ENCODE results near the gene AK8. TPM values are rescaled to one million over a fixed set of nuclear protein-coding genes. Genes with fewer than 3 reads are reported as not detected.

The AK8 gene
- total RNA-seq, 1 donor, result 0.18 TPM

DNA sequence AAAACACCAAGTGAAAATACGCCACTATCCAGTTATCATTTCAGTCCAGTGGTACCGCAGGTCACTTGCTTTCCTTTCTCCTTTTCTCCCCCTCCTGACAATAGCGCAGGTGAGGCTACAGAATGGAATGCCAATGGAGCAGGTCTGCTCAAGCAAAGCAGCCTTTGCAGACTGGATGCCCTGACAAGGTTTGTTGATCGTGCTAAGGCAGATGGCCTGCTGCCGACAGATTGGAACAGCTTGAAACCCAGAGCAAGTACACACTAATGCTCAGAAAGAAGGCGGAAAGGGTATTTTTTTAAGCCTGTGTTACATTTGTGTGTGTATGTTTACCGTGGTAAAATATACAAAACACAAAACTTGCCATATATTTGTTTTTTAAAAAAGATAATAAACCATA lies 20.0 kb upstream of the AK8 start:
- H3K4me3 ChIP-seq (ENCODE audit: low read depth, low read length), result no peak overlapping the region
- TF ChIP-seq, protein P1, sequence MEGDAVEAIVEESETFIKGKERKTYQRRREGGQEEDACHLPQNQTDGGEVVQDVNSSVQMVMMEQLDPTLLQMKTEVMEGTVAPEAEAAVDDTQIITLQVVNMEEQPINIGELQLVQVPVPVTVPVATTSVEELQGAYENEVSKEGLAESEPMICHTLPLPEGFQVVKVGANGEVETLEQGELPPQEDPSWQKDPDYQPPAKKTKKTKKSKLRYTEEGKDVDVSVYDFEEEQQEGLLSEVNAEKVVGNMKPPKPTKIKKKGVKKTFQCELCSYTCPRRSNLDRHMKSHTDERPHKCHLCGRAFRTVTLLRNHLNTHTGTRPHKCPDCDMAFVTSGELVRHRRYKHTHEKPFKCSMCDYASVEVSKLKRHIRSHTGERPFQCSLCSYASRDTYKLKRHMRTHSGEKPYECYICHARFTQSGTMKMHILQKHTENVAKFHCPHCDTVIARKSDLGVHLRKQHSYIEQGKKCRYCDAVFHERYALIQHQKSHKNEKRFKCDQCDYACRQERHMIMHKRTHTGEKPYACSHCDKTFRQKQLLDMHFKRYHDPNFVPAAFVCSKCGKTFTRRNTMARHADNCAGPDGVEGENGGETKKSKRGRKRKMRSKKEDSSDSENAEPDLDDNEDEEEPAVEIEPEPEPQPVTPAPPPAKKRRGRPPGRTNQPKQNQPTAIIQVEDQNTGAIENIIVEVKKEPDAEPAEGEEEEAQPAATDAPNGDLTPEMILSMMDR (IDR thresholded peaks at IDR 0.05; ENCODE audit: insufficient read depth, low read length), result no peak
- no peak for DNase-seq (ENCODE audit: low read depth)

GRCh38 chr9:132896906-132897305 lies 18.8 kb upstream of the AK8 start:
- no peak for DNase-seq (ENCODE audit: low read depth)
- no peak overlapping the region for H3K4me3 ChIP-seq (ENCODE audit: low read depth, low read length)
- TF ChIP-seq, protein P1 (IDR thresholded peaks at IDR 0.05; ENCODE audit: insufficient read depth, low read length), result no peak

DNA sequence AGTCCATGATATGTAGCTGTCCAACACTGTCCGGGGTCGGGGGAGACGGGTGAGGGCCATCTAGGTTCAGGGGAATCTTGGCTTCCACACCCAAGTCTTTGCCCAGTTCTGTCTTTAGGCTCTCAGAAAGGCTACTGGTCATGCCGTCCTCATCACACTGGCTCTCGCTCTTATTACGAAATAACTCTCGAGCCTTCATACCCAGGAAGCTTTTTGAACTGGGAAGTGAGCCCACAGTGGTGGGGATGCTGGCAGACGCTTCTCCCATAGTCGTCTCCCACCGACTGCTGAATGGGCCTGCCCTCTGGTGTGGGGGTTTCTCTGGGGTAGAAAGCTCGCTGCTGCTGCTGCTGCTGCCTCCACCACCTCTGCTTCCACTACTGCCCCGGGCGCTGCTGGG lies 18.2 kb upstream of the AK8 start:
- TF ChIP-seq, protein P1 (IDR thresholded peaks at IDR 0.05; ENCODE audit: insufficient read depth, low read length), result no peak

DNA sequence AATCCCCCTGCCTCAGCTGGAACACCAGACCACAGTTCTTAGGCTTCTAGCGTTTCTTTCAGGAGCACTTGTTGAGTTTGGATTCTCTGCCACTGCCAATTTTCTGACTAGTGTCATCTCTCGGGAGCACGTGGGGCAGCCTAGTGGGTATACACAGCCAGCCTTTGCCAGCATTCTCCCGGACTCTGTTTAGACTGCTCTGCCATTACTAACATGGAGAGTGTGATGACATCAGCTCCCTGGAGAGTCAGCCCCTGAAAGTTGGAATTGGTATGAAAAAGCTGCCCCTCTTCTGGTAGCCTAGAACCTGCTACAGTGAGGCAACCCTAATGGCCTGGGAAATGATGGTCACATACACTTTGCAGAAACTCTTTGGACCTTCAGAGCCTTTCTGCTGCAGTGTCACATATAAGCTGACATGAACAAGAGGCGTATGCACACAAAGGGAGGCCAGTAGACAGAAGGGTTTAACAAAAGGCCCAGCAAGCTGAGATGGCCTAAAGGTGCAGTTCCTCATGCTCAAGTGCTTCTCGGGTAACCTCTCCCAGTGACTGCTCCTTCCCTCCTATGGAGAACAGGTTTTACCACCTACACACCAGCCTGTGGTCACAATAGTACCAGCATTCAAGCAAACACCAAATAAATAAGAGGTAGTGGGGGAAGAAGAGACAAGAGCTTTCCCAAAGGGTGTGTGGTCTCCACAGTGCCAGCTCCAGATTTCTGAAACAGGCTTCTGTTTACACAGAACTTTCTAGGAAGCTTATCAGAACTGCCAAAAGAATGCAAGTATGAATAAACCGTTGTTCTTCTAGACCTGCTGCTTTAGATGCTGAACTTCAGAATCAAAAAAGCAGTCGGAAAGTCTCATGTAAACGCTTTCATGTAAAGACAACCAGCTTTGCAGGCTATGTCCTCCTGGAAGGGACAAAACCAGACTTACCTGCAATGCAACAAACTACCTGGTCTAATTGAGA lies 17.1 kb upstream of the AK8 start:
- H3K4me3 ChIP-seq (ENCODE audit: low read depth, low read length), result no peak overlapping the region
- no peak for DNase-seq (ENCODE audit: low read depth)
- TF ChIP-seq, protein P1 (IDR thresholded peaks at IDR 0.05; ENCODE audit: insufficient read depth, low read length), result no peak

More for the DNA sequence above, 18.2 kb upstream of the AK8 start:
- H3K4me3 ChIP-seq (ENCODE audit: low read depth, low read length), result no peak overlapping the region
- DNase-seq (ENCODE audit: low read depth), result no peak

DNA sequence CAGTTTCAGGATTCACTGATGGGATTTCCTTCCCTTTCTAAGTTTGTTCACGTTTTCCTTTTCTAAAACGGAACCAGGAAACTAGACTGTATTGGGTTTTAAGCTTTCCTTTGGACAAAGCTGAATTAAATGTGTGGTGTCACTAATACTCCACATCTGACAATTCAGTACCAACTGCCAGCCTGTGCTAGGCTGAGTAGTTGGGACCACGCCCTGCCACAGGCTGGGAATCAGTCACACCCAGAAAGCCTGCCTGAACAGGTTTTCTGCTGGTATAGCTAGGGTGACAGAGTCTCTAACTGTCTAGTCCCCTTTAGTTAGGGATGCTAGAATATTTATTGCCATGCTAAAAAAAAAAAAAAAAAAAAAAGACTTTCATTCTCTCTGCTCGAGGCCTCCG lies 16.3 kb upstream of the AK8 start:
- TF ChIP-seq, protein P1 (IDR thresholded peaks at IDR 0.05; ENCODE audit: insufficient read depth, low read length), result no peak
- no peak for DNase-seq (ENCODE audit: low read depth)

GRCh38 chr9:132892400-132892799 lies 14.3 kb upstream of the AK8 start:
- no peak overlapping the region for H3K4me3 ChIP-seq (ENCODE audit: low read depth, low read length)
- TF ChIP-seq, protein P1 (IDR thresholded peaks at IDR 0.05; ENCODE audit: insufficient read depth, low read length), result no peak
- no peak for DNase-seq (ENCODE audit: low read depth)

More for the DNA sequence above, 16.3 kb upstream of the AK8 start:
- H3K4me3 ChIP-seq (ENCODE audit: low read depth, low read length), result no peak overlapping the region
